G401 (cell line): ENCODE measurements around the gene CYBA. TPM values are rescaled to one million over a fixed set of nuclear protein-coding genes. Genes with fewer than 3 reads are reported as not detected.
A peak's percentile ranks its signal among the peaks of the same experiment; 100 is the strongest.
"Not testable (repeated sequence)": the region's sequence is repeated elsewhere in the genome, so short reads cannot be mapped to it uniquely, and the experiment has no call there.

Experiments
- DNase-seq: peaks from one replicate; pipeline ENCODE4 v3.0.0-alpha.2; 2015; ENCODE audit warnings: low spot score
- in situ Hi-C: cut with HindIII; loops from 2 replicates; pipeline ENCODE4 v1.10.0; 2016; ENCODE audit warnings: low sequenced_read_pairs, mixed read lengths
- total RNA-seq: library from RNA; depleted of rRNA; stranded (reverse); fragments of >200 nt; shearing (Covaris generic); gene quantifications from 2 replicates; pipeline ENCODE4 v1.2.3, GENCODE V29; 2014

Gene CYBA
- total RNA-seq, 1 experiment from 2014 or later: 299 TPM

- no peak for DNase-seq
- in situ Hi-C loops: no loop called here
Observed at GRCh38 chr16:88619859-88620815, 30.7 kb downstream of the CYBA start.

- DNase-seq: no peak
- in situ Hi-C loops: no loop called here
Observed at GRCh38 chr16:88618956-88619667, 31.7 kb downstream of the CYBA start.

- DNase-seq: no peak
- in situ Hi-C loops: no loop called here
Observed at GRCh38 chr16:88618182-88618955, 32.5 kb downstream of the CYBA start.

DNA sequence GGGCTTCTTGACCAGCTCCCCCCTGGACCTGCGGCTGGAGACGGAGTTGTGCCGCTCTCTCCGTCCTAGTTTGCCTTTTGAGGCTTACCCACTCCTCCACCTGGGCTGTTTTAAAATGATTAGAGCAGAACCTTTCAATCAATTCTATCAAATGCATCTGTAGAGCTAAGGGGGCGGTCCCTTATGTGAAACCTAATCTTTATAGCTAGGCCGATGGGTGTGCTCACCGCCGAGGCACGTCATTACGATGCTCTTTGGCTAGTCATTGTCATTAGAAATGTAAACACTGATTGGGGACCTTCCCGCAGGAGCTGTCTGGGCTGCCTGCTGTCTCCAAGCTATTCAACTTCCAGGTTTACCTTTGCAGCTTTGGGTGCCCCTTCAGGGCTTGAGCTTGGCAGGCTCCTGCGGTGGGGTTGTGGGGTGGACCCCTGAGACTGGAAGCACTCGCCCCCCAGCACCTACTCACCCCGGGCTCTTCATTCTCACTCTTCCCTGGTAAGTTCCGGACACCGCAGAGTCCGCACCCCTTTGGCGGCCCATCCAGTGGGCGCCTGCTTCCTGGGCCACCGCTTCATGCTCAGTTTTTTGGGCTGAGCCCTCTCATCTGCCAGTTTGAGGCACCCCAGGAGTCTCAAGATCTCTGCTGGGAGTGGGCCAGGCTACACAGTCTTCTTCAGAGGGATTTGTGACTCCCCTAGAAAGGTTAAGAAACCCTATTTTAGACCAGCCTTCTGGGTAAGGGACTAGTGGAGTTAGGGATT is 33.4 kb downstream of the CYBA start:
- DNase-seq: no peak
- in situ Hi-C loops: no loop called here

DNA sequence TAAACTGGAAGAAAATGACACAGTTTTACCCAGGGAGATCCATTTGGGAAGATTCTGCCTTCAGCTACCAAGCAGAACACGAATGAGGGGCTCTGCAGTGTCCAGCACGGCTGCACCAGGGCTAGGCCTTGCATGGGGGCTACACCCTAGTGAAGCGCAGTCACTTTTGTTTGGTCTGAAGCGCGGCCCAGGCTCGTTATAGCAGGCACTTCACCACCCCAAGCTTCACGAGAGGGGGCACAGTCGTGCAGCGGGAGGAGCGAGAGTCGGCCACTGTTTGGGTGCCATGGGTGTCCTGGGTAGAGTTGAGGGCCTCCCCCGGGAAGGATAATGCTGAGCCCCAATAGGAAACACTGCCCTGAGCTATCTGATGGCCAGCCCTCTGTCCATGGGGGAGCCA is 34.1 kb downstream of the CYBA start:
- in situ Hi-C loops: no loop called here
- no peak for DNase-seq

GRCh38 chr16:88616320-88616719 is 34.5 kb downstream of the CYBA start:
- DNase-seq: peak; percentile 86
- in situ Hi-C loops: no loop called here

GRCh38 chr16:88614818-88615580 is 35.9 kb downstream of the CYBA start:
- in situ Hi-C loops: no loop called here
- peak; percentile 87 for DNase-seq

- in situ Hi-C loops: no loop called here
- no peak for DNase-seq
Observed at GRCh38 chr16:88613911-88614817, 36.7 kb downstream of the CYBA start.

DNA sequence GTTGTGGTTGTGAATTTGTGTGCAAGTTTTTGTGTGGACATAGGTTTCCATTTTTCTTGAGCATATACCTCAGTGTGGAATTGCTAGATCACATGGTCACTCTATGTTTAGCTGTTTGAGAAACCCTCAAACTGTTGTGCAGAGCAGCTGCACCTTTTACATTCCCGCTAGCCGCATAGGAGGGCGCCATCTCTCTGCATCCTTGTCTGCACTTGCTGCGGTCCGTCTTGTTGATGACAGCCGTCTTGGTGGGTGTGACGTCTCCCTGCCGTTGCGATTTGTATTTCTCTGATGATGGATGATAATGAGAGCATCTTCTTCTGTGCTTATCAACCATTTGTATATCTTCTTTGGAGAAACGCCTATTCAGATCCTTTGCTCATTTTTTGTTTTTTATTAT is 37.6 kb downstream of the CYBA start:
- in situ Hi-C loops: no loop called here
- DNase-seq: no peak

GRCh38 chr16:88610909-88611812 is 39.7 kb downstream of the CYBA start:
- in situ Hi-C loops: no loop called here
- peak; percentile 59 for DNase-seq

DNA sequence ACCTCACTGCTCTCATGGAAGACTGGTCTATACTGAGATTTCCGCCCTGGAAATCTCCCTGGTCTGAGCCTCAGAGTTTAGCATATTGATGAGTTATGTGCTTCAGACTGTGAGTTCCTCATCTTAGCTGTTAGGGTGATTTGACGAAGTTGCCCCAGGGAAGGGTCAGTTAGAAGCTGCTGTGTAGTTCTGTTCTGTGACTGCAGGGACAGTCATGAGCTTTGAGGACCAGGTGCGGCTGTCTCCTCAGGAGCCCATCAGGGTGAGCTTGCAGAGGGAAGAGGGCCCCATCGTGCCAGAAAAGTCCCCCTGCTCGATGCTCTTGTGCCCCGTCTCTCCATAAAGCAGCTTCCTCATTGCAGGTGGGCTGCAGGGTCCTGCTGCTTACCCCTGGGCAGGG is 40.8 kb downstream of the CYBA start:
- in situ Hi-C loops: no loop called here
- no peak for DNase-seq

GRCh38 chr16:88609426-88609825 is 41.4 kb downstream of the CYBA start:
- DNase-seq, in situ Hi-C loops: not testable (repeated sequence)

DNA sequence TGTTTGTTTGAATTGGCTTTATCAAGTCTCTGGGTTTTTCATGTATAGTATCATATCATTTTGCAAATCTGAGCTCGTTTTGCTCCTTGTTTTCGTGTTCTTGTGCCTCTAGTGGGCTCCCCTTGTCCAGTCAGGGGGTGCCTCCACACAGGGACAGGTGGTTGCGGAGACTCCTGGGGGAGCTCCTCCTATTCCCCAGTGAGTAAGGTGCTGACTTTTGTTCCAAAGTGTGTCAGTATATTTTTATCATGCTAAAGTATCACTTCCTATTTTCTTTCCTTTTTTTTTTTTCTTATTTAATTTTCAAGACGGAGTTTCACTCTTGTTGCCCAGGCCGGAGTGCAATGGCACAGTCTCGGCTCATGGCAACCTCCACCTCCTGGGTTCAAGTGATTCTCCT is 42.8 kb downstream of the CYBA start:
- in situ Hi-C loops: no loop called here
- DNase-seq: no peak

- in situ Hi-C loops: no loop called here
- DNase-seq: peak; percentile 94
Observed at GRCh38 chr16:88606148-88606757, 44.6 kb downstream of the CYBA start.

DNA sequence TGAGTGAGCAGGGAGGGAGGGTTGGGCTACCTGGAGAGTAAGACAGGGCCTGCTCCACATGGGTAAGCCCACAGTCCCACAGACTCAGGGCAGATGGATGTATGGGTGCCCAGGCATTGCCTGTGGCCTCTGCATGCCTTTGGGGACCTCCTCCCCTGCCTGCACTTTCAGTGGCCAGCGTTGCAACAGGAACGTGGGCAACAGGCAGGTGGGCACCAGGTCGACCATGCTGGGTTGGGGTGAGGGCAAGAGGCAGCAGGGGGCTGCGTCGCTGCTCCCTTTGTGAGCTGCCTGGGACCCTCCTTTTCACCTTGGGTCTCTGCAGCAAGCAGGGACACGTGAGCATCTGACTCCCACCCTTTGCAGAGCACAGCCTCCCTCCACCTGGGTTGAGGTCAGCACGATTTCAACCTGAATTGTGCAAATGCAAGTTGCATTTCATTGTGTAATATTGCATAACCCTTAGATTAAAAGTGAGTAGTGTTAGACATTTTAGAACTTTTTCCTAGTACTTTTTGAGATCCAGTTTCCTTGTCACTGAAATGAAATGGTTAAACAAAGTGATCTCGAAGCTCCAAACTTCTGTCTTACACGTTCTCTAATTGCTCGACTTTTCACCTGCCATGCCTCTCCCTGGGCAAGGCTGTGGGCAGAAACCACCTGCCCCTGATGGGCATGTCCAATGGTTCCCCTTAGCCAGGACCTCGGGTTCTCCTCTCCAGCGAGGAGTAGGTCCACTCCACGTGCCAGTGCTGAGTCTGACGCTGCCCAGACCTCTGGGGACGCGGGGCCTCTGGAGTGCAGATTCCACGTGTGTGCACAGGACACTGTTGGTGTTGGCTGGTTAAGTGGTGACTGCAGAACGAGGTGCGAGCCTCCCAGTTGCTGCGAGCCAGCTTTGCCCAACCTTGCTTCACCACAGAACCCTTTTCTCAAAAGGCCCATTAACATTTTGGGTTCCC is 45.4 kb downstream of the CYBA start:
- in situ Hi-C loops: no loop called here
- DNase-seq: no peak
